ENCODE measurements around the gene KAZALD1.

The KAZALD1 gene

DNA sequence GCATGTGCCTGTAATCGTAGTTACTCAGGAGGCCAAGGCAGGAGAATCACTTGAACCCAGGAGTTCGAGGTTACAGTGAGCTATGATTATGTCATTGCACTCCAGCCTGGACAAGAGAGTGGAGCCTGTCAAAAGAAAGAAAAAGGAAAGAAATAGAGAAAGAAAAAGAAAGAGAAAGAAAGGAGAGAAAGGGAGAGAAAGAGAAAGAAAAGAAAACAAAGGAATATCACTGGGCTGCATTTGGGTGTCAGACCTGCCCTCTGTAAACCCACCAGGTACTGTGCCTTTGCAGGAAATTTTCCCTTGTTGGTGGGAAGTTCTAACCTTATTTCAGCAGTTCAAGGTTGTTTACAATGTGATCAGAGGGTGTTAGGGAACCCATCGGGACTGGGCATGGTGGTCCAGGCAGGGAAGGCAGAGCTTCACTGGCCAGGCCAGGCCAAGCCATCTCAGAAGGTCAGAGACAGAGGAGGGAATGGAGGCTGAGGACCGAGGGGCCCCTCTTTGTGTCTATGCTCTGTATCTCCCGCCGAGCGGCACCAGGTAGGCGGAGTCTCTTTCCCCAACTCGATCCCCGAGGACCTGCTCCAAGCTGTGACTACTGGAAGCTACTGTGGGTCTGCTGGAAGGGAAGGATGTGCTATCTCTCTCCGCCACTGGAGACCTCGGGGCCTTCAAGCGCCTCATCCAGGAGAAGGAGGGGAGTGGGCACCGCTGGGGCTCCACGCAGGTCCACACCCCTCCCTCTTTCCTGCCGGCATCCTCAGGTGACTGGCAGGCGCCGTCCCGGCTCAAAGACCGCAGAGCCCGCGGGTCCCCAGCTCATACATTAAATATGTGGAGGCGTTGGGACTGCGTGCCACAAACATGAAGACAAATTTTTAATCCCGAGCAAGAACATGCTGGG, 15.2 kb upstream of the KAZALD1 start:
- H3K9me3 Mint-ChIP-seq, result no peaks in the 10 kb centered on the region
- H3K36me3 Mint-ChIP-seq (ENCODE audit: insufficient read depth), result peaks cover 8% of the 10 kb centered on the region
- no peak for ATAC-seq (replicated peaks; ENCODE audit: extremely low read depth, poor library complexity, severe bottlenecking)
- H3K27me3 Mint-ChIP-seq, result peaks cover 57% of the 10 kb centered on the region
- DNase-seq (ENCODE audit: low spot score in 2 of 2), result no peak
- peaks cover 33% of the 10 kb centered on the region for H3K4me1 Mint-ChIP-seq
- no peak overlapping the region for H3K27ac Mint-ChIP-seq (ENCODE audit: low read depth)
- H3K4me3 Mint-ChIP-seq, result no peak overlapping the region

DNA sequence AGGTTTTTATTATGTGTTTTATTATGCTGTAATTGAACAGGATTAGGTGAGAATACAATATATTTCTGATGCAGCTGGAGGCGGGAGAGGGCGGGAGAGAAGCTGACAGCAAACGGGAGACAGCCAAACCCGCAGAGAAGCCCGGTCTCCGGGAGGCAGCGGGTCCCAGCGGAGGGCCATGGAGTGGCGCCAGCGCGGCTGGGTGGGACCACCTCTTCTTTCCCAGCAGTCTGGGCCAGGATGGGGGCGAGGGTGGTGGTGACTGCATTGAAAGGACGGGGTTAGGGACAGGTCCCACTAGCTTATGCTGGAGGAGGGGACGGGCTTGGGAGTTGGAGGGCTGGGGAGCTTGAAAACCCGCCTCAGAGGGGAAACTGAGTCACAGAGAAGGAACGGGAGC, 14.5 kb upstream of the KAZALD1 start:
- ATAC-seq (replicated peaks; ENCODE audit: extremely low read depth, poor library complexity, severe bottlenecking), result no peak
- peaks cover 32% of the 10 kb centered on the region for H3K4me1 Mint-ChIP-seq

DNA sequence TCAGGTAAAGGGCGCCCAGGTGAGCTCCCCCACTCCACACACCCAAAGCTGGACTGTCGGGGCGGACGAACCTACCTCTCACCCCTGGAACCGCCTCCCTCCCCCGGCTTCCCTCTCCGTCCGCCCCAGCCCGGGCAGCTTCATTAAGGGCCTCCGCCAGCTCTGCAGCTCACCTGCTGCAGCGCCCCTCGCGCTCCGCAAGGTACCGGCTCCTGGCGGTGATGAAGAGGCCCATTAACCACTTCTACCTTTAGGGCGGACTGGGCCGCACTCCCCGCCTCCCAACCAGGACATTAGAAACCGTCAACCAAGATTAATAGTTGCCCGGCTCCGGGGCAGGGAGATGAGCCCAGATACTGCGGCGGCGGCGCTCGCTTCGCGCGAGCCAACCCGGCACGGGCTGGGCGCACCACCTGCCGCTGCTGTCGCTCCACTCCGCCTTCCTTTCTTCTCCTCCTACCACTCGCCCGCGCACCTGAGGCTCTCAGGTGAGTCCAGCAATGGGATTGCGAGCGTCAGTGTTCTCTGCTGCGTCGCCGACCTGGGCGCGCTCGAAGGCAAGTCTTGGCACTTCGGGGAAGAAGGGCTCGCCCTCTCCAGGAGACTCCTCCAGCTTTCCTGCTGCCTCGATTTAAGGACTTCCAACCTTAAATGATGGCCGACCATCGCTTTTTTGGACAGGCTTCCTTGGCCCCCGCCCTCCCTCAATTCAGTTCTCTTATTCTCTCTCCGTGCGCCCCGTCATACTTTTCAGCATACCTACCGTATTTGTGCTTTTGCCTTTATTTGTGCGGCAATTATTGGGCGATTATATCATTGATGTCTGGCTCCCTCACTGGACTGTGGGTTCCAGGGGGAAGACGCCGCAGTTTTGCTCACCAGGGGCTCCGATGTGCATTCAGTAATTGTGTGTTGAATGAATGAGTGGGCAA, 13.6 kb upstream of the KAZALD1 start:
- ATAC-seq (replicated peaks; ENCODE audit: extremely low read depth, poor library complexity, severe bottlenecking), result no peak
- Mint-ChIP-seq H3K27ac (ENCODE audit: low read depth) (no peak overlapping the region), H3K4me1 (peaks cover 22% of the 10 kb centered on the region), H3K27me3 (peaks cover 57% of the 10 kb centered on the region), H3K4me3 (peak overlapping the region; percentile 3), H3K9me3 (no peaks in the 10 kb centered on the region), H3K36me3 (ENCODE audit: insufficient read depth) (peaks cover 4% of the 10 kb centered on the region)
- DNase-seq (ENCODE audit: low spot score in 2 of 2), result no peak

More for the DNA sequence above, 14.5 kb upstream of the KAZALD1 start:
- H3K9me3 Mint-ChIP-seq, result no peaks in the 10 kb centered on the region
- no peak for DNase-seq (ENCODE audit: low spot score in 2 of 2)
- H3K36me3 Mint-ChIP-seq (ENCODE audit: insufficient read depth), result peaks cover 8% of the 10 kb centered on the region
- H3K27ac Mint-ChIP-seq (ENCODE audit: low read depth), result no peak overlapping the region
- H3K27me3 Mint-ChIP-seq, result peaks cover 57% of the 10 kb centered on the region
- no peak overlapping the region for H3K4me3 Mint-ChIP-seq

DNA sequence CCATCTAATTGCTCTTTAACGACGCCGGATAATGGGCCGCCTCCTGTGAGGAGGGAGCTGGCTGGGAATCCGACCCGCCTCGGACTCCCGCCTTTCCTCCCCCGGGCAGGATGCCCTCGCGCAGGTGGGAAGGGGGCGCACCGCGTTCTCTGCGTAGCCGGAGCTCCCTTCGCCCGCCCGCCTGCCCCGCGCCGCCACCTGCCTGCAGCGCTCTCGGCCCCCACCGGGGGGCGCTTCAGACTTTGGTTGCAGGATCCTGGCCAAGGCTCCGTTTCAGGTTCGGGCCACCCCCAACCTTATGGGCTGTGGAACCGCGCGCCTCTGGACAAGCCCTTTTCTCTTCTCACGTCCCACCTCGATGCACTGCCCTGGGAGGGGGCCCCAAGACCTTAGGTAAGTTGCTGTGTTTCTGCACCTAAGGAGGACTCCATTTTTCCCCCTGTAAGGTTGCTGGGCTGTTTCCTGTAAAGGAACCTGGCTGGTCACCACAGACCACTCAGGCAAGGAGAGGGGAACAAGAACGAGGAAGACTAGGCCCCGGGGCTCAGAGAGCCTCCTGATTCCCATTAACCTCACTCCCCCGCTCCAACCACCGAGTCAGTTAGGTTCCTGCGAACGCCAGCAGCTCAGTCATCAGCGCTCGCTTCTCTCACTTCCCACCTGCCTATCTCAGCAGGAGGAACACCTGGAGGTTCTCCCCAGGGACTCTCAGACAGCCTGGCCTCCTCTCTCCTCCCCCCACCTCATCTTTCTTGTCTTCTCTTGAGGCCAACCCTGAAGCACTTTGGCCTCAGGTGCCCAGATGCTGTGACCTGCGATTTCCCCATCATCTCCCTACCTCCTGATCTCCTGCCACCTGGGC, 11.3 kb upstream of the KAZALD1 start:
- H3K36me3 Mint-ChIP-seq (ENCODE audit: insufficient read depth), result peaks cover 2% of the 10 kb centered on the region
- H3K27me3 Mint-ChIP-seq, result peaks cover 57% of the 10 kb centered on the region
- H3K4me1 Mint-ChIP-seq, result peaks cover 17% of the 10 kb centered on the region
- DNase-seq (ENCODE audit: low spot score in 2 of 2), result peak; percentile 66 to 80
- peak; percentile 79 for ATAC-seq (replicated peaks; ENCODE audit: extremely low read depth, poor library complexity, severe bottlenecking)
- no peaks in the 10 kb centered on the region for H3K9me3 Mint-ChIP-seq
- peak overlapping the region; percentile 5 for H3K4me3 Mint-ChIP-seq
- H3K27ac Mint-ChIP-seq (ENCODE audit: low read depth), result no peak overlapping the region

DNA sequence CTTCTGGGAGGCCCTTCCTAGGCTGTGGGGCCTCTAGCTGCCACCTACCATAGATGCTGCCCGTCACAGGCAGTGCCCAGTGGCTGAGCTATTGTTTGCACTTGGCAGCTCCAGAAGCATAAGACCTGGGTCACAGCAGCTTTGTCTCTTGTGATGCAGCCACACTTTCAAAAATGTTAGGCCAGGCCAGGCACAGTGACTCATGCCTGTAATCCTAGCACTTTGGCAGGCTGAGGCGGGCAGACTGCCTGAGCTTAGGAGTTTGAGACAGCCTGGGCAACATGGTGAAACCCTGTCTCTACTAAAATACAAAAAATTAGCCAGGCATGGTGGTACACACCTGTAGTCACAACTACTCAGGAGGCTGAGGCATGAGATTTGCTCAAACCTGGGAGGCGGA, 9.5 kb upstream of the KAZALD1 start:
- ATAC-seq (replicated peaks; ENCODE audit: extremely low read depth, poor library complexity, severe bottlenecking) (no peak), DNase-seq (ENCODE audit: low spot score in 2 of 2) (no peak)
- peaks cover 17% of the 10 kb centered on the region for H3K4me1 Mint-ChIP-seq
- H3K36me3 Mint-ChIP-seq (ENCODE audit: insufficient read depth), result peaks cover 3% of the 10 kb centered on the region
- H3K9me3 Mint-ChIP-seq, result no peaks in the 10 kb centered on the region
- H3K4me3 Mint-ChIP-seq, result no peak overlapping the region
- H3K27ac Mint-ChIP-seq (ENCODE audit: low read depth), result no peak overlapping the region
- peaks cover 42% of the 10 kb centered on the region for H3K27me3 Mint-ChIP-seq

DNA sequence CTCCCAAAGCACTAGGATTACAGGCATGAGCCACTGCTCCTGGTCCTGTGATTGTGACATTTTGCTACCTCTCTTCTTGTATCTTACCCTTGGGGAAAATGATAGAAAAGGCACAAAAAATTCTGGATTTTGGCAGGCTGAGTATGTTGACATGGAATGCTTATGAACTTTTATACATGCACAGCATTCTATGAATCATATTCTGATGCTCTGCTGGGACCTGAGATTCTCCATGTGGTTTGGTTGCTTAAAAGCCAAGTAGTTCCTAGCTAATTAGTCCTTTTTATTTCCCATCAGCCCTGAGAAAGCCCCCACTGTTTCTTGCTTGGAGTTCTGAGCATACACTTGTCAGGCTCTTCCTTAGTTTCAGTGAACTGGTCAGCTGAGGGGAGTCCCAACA, 8.3 kb upstream of the KAZALD1 start:
- Mint-ChIP-seq H3K27me3 (peaks cover 30% of the 10 kb centered on the region), H3K9me3 (no peaks in the 10 kb centered on the region), H3K27ac (ENCODE audit: low read depth) (no peak overlapping the region), H3K36me3 (ENCODE audit: insufficient read depth) (peaks cover 3% of the 10 kb centered on the region), H3K4me1 (peaks cover 14% of the 10 kb centered on the region), H3K4me3 (no peak overlapping the region)
- no peak for ATAC-seq (replicated peaks; ENCODE audit: extremely low read depth, poor library complexity, severe bottlenecking)
- DNase-seq (ENCODE audit: low spot score in 2 of 2), result no peak

DNA sequence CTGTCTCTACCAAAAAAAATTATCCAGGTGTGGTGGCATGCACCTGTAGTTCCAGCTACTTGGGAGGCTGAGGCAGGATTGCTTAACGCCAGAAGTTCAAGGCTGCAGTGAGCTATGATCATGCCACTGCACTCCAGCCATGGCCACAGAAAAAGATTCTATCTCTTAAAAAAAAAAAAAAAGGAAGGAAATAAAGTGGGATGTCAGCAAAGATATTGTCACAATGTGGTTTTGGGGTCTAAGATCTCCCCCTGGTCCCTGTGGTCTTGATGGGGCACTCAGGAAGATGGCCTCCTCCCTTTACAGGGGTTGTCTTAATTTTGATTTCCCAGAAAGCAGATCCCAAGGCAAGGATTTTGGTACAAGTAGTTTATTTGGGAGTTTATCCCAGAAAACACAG, 7.4 kb upstream of the KAZALD1 start:
- DNase-seq (ENCODE audit: low spot score in 2 of 2) (no peak), ATAC-seq (replicated peaks; ENCODE audit: extremely low read depth, poor library complexity, severe bottlenecking) (no peak)
- Mint-ChIP-seq H3K36me3 (ENCODE audit: insufficient read depth) (peaks cover 3% of the 10 kb centered on the region), H3K27me3 (peaks cover 21% of the 10 kb centered on the region), H3K27ac (ENCODE audit: low read depth) (no peak overlapping the region), H3K9me3 (no peaks in the 10 kb centered on the region), H3K4me1 (peaks cover 8% of the 10 kb centered on the region), H3K4me3 (no peak overlapping the region)

DNA sequence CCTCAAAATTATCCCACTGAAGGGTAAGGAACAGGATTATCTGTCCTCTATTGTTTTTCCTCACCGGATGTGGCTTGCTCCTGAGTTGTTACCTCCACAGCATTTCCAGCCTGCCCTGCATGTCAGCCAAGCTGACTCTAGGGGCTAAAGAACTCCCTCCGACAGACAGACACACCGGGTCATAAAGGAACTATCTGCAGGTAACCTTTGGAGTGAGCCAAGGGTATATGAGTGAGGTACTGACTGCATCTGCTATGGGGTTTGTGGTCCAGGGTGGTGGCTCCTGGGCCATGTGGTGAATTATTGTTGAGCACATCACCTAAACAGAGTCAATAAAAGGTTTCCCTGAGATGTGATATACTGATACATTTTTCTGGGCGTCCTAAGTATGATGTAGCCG, 6.9 kb upstream of the KAZALD1 start:
- DNase-seq (ENCODE audit: low spot score in 2 of 2) (no peak), ATAC-seq (replicated peaks; ENCODE audit: extremely low read depth, poor library complexity, severe bottlenecking) (no peak)
- Mint-ChIP-seq H3K4me1 (peaks cover 13% of the 10 kb centered on the region), H3K4me3 (no peak overlapping the region), H3K27me3 (peaks cover 16% of the 10 kb centered on the region), H3K9me3 (no peaks in the 10 kb centered on the region), H3K36me3 (ENCODE audit: insufficient read depth) (peaks cover 3% of the 10 kb centered on the region), H3K27ac (ENCODE audit: low read depth) (no peak overlapping the region)

DNA sequence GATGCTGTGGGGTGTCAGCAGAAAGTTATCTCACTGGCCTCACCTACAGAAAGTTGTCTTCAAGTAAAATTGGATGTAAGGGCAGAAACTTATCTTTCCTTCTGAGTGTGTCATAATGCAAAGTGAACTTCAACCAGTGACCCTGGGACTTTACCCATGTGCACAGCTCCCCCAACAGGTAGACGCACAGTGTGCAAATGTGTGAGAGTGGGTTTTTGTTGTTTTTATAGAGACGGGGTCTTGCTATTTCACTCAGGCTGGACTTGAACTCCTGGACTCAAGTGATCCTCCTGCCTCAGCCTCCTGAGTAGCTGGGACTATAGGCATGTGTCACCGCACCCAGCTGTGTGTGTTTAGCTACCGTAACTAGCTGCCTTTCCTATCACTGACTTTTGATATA, 6.4 kb upstream of the KAZALD1 start:
- Mint-ChIP-seq H3K27ac (ENCODE audit: low read depth) (no peak overlapping the region), H3K4me1 (peaks cover 18% of the 10 kb centered on the region), H3K9me3 (no peaks in the 10 kb centered on the region), H3K27me3 (peaks cover 11% of the 10 kb centered on the region), H3K36me3 (ENCODE audit: insufficient read depth) (peaks cover 5% of the 10 kb centered on the region), H3K4me3 (no peak overlapping the region)
- ATAC-seq (replicated peaks; ENCODE audit: extremely low read depth, poor library complexity, severe bottlenecking) (no peak), DNase-seq (ENCODE audit: low spot score in 2 of 2) (no peak)

DNA sequence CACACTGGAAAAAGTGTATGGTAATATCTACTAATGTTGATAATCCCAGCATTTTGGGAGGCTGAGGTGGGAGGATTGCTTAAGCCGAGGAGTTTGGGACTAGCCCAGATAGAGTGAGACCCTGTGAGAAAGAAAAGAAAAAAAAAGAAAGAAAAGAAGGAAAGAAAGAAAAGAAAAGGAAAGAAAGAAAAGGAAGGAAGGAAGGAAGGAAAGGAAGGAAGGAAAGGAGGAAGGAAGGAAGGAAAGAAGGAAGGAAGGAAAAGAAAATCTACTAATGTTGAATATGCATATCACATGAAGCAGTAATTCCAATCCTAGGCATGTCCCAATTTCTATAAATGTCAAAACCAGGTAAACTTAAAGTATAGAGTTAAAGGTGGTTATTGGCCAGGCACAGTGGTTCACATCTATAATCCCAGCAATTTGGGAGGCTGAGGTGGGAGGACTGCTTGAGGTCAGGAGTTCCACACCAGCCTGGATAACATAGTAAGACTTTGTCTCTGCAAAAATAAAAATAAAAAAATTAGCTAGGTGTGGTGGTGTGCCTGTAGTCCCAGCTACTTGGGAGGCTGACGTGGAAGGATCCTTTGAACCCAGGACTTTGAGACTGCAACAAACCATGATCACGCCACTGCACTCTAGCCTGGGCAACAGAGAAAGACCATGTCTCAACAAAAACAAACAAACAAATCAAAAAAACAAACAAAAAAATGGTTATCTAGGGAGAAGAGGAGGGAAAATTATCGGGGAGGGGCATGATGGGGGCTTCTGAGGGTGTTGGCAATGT, 5.2 kb upstream of the KAZALD1 start:
- no peaks in the 10 kb centered on the region for H3K27me3 Mint-ChIP-seq
- H3K4me1 Mint-ChIP-seq, result peaks cover 16% of the 10 kb centered on the region
- ATAC-seq (replicated peaks; ENCODE audit: extremely low read depth, poor library complexity, severe bottlenecking), result no peak
- H3K9me3 Mint-ChIP-seq, result no peaks in the 10 kb centered on the region
- H3K27ac Mint-ChIP-seq (ENCODE audit: low read depth), result no peak overlapping the region
- peaks cover 10% of the 10 kb centered on the region for H3K36me3 Mint-ChIP-seq (ENCODE audit: insufficient read depth)
- DNase-seq (ENCODE audit: low spot score in 2 of 2), result no peak
- no peak overlapping the region for H3K4me3 Mint-ChIP-seq

DNA sequence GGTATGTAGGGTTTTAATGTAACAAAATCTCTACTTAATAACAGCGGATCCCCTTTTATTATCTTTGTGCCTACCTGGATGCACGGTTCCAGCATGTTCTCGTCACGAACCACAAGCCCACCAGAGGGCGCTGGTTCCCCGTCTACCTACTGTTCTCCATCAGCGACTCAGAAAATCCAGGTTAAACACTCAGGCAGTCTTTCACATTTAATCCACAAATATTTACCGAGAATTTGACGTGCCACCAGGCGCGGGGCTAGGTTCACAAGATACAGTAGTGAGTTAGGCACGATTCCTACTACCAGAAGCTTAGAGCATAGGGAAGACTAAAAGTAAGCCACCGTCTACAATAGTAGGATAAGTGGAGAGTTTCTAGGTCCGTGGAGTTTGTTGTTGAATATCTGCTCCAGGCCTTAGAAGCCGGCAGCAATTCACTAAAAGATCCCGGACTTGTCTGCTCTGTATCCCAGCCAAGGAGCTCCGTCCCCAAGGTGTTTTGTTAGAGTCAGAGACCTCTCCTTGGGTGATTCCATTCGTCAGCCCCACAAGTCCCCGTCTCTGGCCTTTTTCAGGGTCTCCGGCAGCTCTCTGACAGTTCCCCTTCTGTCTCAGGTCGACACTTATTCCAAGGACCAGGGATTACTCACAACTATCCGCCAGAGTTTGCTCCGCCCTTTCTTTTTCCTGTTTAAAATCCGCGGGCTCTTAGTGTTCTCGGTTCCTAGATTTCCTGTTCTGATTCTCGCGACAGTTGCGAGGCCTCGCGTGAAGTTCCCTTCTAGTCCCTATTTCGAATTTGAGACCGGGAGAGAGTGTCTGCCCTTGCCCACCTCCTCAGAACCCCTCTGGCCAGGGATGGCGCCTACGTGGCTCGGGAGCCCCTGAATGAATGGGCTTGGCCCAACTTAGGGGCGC, 1.5 kb upstream of the KAZALD1 start:
- ATAC-seq (replicated peaks; ENCODE audit: extremely low read depth, poor library complexity, severe bottlenecking) (peak; percentile 83), DNase-seq (ENCODE audit: low spot score in 2 of 2) (peak; percentile 85 to 90)
- Mint-ChIP-seq H3K4me3 (peak overlapping the region; percentile 96), H3K36me3 (ENCODE audit: insufficient read depth) (peaks cover 10% of the 10 kb centered on the region), H3K4me1 (peaks cover 23% of the 10 kb centered on the region), H3K27ac (ENCODE audit: low read depth) (peak overlapping the region; percentile 89), H3K27me3 (peaks cover 20% of the 10 kb centered on the region), H3K9me3 (no peaks in the 10 kb centered on the region)
